DND-41 (cell line): ENCODE measurements around the gene YWHAB.

Source experiments
- ATAC-seq: fragments of 200-7000 bp; cut with Tn5 transposase; 3 replicates; pipeline ENCODE4 v1.9.1; 2021; ENCODE audit warnings: low read depth; ENCODE audit not compliant: insufficient read depth
- DNase-seq: peaks from one replicate; pipeline ENCODE4 v3.0.0-alpha.2; 2020
- H2AFZ ChIP-seq: 2 replicates; pipeline ENCODE4 v1.6.0; 2012; ENCODE audit warnings: low read depth, low read length
- H3K27ac ChIP-seq: 2 replicates; pipeline ENCODE4 v1.5.1; 2012; ENCODE audit warnings: low read length, inconsistent platforms
- H3K27me3 ChIP-seq: fragments of 200-600 bp; sonication (generic); 2 replicates; pipeline ENCODE4 v1.6.0; 2012; ENCODE audit warnings: low read length, mild to moderate bottlenecking, inconsistent platforms; ENCODE audit not compliant: insufficient read depth, poor library complexity
- H3K36me3 ChIP-seq: 2 replicates; pipeline ENCODE4 v1.5.1; 2012; ENCODE audit warnings: low read length, inconsistent platforms; ENCODE audit not compliant: insufficient read depth
- H3K4me1 ChIP-seq: 2 replicates; pipeline ENCODE4 v1.5.1; 2012; ENCODE audit warnings: mild to moderate bottlenecking, low read length; ENCODE audit not compliant: insufficient read depth
- H3K4me2 ChIP-seq: 2 replicates; pipeline ENCODE4 v1.6.0; 2012; ENCODE audit warnings: mild to moderate bottlenecking, moderate library complexity, low read length, inconsistent platforms; ENCODE audit not compliant: insufficient read depth
- H3K4me3 ChIP-seq, 2 experiments: fragments of 200-600 bp in 1 of 2; shearing (Covaris generic) in 1 of 2; 2 replicates each; pipeline ENCODE4 v1.5.1; 2012 to 2016; ENCODE audit warnings: inconsistent platforms in 2 of 2, low read length in 2 of 2, mild to moderate bottlenecking in 2 of 2, low read depth in 1 of 2, moderate library complexity in 1 of 2
- H3K79me2 ChIP-seq: 2 replicates; pipeline ENCODE4 v1.6.0; 2012; ENCODE audit warnings: low read length, inconsistent platforms; ENCODE audit not compliant: insufficient read depth
- H3K9ac ChIP-seq: 2 replicates; pipeline ENCODE4 v1.6.0; 2012; ENCODE audit warnings: low read depth, mild to moderate bottlenecking, inconsistent platforms, low read length, moderate library complexity
- H3K9me3 ChIP-seq: 2 replicates; pipeline ENCODE4 v1.5.1; 2012; ENCODE audit warnings: low read length, moderate library complexity, mild to moderate bottlenecking, inconsistent platforms; ENCODE audit not compliant: insufficient read depth, severe bottlenecking
- H4K20me1 ChIP-seq: 2 replicates; pipeline ENCODE4 v1.6.0; 2012; ENCODE audit warnings: low read length; ENCODE audit not compliant: insufficient read depth
- EZH2 ChIP-seq: IDR thresholded peaks from 3 replicates; pipeline ENCODE4 v1.6.1; 2012; ENCODE audit warnings: borderline replicate concordance, low read depth, mild to moderate bottlenecking, moderate library complexity, low read length, inconsistent platforms; ENCODE audit not compliant: severe bottlenecking
- TF ChIP-seq, protein P1 (sequence below): IDR thresholded peaks from 2 replicates; pipeline ENCODE4 v1.5.1; 2012; ENCODE audit warnings: borderline replicate concordance, low read length, moderate library complexity, mild to moderate bottlenecking; ENCODE audit not compliant: poor library complexity, severe bottlenecking; ENCODE audit errors: extremely low read depth

YWHAB gene

GRCh38 chr20:44908987-44909871 is 23.7 kb downstream of the YWHAB start:
- Histone ChIP-seq H3K79me2 (peaks cover 14% of the 10 kb centered on the region), H2AFZ (peak overlapping the region; percentile 97), H3K36me3 (peaks cover 63% of the 10 kb centered on the region), H3K4me2 (peak overlapping the region; percentile 93), H3K9me3 (no peaks in the 10 kb centered on the region), H3K9ac (peak overlapping the region; percentile 83), H3K27me3 (no peaks in the 10 kb centered on the region), H3K4me3 (peak overlapping the region; percentile 82 to 96; a peak in 3 of 4 replicates), H4K20me1 (peaks cover 17% of the 10 kb centered on the region), H3K4me1 (peaks cover 26% of the 10 kb centered on the region), H3K27ac (peak overlapping the region; percentile 56)
- ATAC-seq: no peak
- TF ChIP-seq, protein P1, sequence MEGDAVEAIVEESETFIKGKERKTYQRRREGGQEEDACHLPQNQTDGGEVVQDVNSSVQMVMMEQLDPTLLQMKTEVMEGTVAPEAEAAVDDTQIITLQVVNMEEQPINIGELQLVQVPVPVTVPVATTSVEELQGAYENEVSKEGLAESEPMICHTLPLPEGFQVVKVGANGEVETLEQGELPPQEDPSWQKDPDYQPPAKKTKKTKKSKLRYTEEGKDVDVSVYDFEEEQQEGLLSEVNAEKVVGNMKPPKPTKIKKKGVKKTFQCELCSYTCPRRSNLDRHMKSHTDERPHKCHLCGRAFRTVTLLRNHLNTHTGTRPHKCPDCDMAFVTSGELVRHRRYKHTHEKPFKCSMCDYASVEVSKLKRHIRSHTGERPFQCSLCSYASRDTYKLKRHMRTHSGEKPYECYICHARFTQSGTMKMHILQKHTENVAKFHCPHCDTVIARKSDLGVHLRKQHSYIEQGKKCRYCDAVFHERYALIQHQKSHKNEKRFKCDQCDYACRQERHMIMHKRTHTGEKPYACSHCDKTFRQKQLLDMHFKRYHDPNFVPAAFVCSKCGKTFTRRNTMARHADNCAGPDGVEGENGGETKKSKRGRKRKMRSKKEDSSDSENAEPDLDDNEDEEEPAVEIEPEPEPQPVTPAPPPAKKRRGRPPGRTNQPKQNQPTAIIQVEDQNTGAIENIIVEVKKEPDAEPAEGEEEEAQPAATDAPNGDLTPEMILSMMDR: no peak
- TF ChIP-seq EZH2: no peak
- no peak for DNase-seq

GRCh38 chr20:44909872-44910689 is 24.6 kb downstream of the YWHAB start, which contains the start of gene PABPC1L:
Gene PABPC1L, plus strand, starts transcription at chr20:44910060. Its CDS starts 84 bp downstream, at chr20:44910144.
- Histone ChIP-seq H3K27ac (peak within 1 kb of the TSS; percentile 72), H3K4me2 (peak within 1 kb of the TSS; percentile 93), H2AFZ (peak within 1 kb of the TSS; percentile 97), H3K4me1 (peaks cover 26% of the 10 kb centered on the region), H4K20me1 (peaks cover 10% of the 10 kb centered on the region), H3K9ac (peak within 1 kb of the TSS; percentile 83), H3K9me3 (no peaks in the 10 kb centered on the region), H3K79me2 (peaks cover 10% of the 10 kb centered on the region), H3K27me3 (no peaks in the 10 kb centered on the region), H3K4me3 (peak within 1 kb of the TSS; percentile 82 to 96), H3K36me3 (peaks cover 59% of the 10 kb centered on the region)
- ATAC-seq (peak; percentile 98), DNase-seq (peak; percentile 82)
- TF ChIP-seq EZH2: no peak
- TF ChIP-seq, protein P1: no peak

DNA sequence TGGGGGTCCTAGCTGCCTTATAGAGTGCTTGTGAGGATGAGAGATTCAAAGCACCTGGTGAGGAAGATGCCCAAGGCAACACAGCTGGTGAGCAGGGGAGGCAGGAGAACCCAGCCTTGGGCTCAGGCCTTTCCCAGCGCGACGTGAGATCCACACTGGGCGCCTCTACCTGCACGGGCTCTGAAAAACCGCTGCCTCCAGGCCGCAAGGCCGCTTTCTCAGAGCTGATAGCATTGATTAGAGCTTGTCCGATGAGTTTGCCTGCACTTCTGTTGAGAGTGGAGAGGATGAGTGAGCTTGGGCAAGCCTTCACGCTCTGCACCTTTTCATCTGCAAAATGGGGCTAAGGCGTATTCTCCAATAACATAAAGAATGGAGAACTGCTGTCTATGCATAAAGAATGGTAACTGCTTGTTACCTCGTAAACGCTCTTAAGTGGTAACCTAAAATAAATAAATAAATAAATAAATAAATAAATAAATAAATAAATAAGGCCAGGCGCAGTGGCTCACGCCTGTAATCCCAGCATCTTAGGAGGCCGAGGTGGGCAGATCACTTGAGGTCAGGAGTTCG is 25.3 kb downstream of the YWHAB start:
- Histone ChIP-seq H3K9me3 (no peaks in the 10 kb centered on the region), H3K36me3 (peaks cover 54% of the 10 kb centered on the region), H3K4me1 (peaks cover 26% of the 10 kb centered on the region), H2AFZ (peak overlapping the region; percentile 97), H3K9ac (peak overlapping the region; percentile 83), H3K79me2 (peaks cover 10% of the 10 kb centered on the region), H3K27me3 (no peaks in the 10 kb centered on the region), H3K4me3 (peak overlapping the region; percentile 82 to 96; a peak in 3 of 4 replicates), H3K4me2 (peak overlapping the region; percentile 93), H3K27ac (0 out of 2 replicates have a peak overlapping the region, but pooled peaks have one; percentile 72), H4K20me1 (peaks cover 10% of the 10 kb centered on the region)
- ATAC-seq: no peak
- DNase-seq: no peak
- TF ChIP-seq, protein P1: no peak
- no peak for TF ChIP-seq EZH2
